Activated naive CD8-positive, alpha-beta T cell treated with anti-CD3 and anti-CD28 coated beads, Interleukin-2, amount 50 U/mL, for 16 hours (primary cell): Measurements from ENCODE around the gene IHH.

ENCODE experiments used
- DNase-seq: peaks from one replicate; pipeline ENCODE4 v3.0.0-alpha.2; 2020; ENCODE audit warnings: low read depth, low spot score

The IHH gene

DNA sequence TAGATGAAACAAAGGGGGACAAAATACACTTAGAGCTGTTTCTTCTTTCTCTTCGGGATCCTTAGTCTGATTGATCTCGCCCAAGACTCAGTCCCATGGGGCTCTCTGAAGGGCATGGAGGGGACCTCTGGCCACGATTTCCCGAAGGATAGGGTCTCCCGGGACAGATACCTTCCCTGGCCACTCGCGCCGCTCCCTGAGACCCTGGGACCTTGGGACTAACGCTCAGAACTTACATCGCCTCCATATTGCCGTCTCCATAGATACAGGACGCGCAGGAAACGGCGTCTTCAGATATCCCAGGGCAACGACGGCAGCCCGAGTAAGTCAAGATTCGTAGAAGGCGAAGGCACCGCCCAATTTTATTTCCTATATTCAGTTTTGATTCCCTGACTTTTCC, 19.5 kb downstream of the IHH start, which contains the start of gene CFAP65:
Gene CFAP65 (minus strand): TSS at position 265 of the 400 bp plus-strand sequence. CDS start 2,468 bp downstream, outside the sequence.
- DNase-seq = no peak

DNA sequence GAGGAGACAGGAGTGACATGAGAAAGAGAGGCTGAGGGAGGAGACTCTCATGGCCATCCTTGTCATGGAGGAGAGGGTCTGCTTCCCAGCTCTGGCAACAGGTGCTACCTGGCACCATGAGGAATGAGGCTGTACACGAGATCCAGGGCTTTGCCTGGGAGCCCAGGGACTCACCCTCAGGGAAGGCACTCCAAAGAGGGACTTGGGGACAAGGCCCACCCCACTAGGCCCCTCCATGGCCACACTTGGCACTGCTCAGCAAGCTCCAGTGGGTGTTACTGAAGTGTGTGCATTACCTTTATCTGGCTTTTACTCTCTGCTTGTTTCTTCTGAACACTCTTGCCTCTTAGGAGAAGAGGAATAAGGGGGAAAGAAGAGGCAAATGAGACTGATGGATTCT, 22.1 kb downstream of the IHH start:
- DNase-seq = no peak

DNA sequence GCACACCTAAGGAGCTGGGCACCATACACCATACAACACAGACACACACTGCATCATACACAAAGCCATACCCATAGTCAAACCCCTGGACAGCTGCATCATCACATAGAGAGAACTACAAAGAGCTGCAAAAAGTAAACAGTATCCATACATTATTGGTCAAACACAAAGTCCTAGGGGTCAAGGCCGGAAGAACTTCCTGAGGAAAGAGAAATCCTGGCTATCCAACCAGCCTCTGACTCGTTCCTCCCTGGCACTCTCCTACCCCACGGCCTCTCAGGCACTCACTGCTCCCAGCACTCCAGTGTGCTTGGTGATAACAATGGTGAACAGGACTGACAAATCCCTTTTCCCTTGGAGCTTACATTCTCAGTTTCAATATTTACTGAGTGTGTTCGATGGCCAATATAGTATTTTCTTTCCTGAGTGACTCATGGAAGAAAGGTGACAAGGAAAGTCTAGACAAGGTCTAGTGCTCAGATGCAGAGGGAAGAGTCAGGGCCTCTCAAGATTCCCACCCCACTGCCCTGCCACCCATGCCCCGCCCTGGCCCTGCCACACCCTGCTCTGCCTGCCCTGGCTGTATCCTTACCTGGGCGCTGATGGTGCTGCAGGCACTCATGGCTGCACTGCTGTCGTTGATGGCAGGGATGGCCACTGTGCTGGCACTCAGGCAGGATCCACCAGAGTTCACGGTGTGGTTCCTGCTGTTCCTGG, 22.8 kb downstream of the IHH start:
- DNase-seq = no peak

DNA sequence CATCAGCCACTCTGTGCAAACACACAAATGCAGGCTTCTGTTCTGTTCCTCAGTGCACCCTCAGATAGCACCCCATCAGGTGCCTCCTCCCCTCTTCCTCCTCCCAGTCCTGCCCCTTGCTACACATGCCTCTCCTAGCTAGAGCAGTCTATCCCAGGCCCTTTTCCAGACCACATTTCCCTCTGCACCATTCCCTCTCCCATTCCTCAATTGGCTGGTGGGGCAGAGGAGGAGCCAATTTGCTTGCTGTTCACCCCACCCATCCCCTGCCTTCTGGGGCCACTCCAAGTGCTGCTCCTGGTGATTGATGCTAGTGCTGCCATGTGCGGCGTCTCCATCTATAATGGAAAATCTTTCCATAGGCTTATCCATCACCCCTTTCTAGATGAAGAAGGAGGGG, 24.8 kb downstream of the IHH start:
- no peak for DNase-seq

DNA sequence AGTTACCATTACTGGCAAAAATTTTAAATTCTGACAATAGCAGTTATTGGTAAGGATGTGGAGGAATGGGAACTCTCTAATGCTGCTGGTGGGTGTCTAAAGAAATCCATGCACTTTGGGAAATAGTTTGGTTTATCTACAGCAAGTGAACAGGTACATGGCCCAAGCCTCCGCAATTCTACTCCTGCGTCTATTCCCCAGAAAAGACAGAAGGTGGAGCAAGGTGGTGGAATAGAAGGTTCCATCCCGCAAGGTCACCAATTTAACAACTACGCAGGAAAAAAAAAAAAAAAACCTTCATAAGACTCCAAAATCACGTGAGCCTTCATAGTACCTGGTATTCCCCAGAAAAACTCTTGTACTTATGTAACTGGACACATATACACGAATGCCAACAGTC, 25.9 kb downstream of the IHH start:
- no peak for DNase-seq

DNA sequence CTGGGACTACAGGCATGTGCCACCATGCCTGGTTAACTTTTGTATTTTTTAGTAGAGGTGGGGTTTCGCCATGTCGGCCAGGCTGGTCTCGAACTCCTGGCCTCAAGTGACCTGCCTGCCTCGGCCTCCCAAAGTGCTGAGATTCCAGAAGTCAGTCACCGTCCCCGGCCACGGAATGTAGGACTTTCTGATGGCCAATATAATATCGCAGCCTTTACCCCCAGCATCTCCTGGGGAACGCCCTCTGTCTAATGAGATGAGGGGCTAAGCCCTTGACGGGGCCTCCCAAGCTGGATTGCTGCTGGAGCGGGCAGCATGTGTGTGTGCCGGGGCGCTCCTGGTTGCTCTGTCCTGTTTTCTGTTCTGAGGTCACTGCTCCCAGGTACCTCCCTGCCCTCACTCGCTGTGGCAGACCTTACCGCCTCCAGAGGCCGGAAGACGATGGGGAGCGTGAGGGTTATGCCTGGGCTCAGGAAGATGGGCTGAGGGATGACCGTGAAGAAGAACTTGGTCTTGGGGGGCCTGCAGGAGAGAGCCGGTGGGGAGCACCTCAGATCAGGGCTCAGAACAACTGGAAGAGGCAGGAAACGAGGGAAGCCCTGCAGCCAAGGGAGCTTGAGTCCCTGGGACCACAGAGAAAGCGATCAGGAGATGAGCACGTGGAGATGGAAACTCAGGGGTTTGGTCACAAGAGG, 28.5 kb downstream of the IHH start:
- DNase-seq = no peak

DNA sequence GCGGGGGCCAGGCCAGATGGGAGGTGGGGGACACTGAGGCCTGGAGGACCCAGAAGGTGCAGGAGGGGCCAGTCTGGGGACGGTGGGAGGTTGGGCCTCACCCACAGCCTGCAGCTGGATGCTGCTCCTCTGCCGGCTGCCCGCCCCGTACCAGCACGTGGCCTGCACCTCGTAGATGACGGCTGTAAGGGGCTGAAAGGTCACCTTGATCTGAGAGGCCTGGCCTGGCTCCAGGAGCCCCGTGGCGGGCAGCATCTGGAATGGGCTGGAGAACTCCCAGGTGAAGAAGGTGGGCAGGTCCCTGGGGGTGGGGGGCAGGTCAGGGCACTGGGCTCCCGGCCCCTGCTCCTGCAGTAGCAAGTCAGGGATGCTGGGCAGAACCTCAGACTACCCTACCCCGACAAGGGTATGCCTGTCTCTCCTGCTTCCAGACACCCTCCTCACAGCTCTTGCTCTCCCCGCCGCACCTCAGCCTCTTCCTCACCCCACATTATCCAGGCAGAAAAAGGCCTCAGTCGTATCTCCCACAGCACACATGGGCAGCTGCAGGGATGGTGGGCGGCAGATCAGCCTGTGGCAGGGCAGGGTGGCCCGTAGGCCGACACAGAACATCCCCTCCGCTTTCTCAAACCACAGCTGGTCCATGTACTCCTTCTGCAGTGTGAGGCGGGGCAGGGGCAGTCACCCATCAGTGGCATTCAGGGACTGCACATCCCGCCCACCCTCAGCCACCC, 29.5 kb downstream of the IHH start:
- no peak for DNase-seq

DNA sequence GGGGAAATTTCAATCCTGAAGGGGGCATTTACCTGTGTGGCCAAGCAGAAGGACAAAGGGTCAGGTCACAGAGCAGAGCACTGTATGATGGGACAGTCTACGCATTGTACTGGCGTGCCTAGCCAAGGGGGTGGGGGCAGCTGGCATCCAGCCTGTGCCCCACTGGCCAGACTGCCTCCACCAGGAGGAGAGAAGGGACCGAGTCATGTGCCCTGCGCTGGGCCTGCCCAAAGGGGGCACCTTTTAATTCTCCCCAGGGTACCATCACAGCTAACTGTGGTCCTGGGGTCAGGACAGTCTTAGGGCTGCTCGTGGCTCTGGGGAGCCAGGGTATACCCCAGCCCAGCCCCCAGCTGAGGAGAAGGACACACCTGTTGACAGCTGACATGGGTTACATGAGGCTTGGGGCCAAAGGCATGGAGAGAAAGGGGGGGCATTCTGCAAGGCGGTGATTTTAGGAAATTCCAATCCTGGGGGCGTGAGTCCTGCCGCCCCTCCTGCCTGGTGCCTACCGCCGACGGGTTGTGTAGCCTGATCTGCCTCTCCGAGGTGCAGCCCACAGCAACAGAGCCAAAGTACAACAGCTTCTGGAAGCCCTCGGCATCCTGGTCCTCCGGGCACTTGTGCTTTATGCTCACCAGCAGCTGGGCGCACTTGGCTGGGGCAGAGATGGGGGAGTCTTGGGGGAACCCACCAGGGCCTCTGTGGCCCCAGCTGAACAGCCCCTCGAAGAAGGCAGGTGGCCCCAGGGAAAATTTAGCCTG, 30.4 kb downstream of the IHH start:
- no peak for DNase-seq

DNA sequence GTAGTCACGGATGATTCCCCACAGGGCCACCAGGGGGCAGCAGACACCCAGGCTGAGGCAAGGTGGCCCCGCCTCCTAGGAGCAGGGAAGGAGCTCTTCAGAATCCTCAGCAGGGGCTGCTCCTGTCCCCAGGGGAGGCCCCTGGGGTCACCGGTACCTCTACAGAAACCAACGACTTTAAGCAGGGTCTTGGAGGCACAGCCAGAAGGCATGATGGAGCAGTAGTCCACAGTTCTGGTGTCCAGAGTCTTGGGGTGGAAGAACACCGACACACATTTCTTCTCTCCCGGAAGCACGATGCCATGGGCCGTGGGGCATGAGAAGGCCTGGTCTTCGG, 30.9 kb downstream of the IHH start:
- peak; percentile 50 for DNase-seq

DNA sequence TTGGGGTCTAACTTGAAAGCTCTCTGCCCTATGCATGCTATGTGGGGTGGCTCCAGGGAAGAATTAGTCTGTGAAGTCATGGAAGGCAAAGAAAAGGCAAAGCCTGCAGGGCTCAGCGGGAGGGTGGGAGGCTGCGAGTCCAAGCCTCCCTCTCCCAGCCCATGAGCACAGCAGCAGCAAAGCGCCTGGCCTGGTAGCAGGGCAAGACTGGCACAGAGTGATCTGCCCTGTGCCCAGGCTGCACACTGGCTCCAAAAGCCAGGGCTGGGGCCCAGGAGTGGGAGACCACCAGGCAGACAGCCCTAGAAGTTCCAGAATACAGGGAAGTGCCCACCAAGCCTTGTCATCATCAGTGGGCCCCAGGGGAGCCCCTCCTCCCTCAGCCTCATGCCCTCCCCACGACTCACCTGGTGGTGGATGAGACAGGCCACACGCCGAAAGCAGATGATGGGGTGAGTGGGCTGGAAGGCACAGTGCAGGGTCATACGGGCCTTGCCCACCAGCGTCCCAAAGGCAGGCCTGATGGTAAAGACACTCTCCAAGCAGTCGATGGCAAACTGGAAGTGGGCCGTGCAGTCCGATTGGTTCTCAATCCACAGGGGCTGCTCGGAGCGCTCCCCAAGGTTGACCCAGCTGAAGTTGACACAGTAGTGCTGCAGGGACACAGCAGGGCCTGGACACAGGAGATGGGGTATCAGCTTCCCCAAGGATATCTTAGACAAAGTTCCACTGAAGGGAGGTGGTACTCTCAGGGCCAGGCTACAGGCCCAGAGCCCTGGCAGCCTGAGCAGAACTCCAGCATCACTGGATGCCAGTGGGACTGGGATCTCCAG, 31.5 kb downstream of the IHH start:
- no peak for DNase-seq

DNA sequence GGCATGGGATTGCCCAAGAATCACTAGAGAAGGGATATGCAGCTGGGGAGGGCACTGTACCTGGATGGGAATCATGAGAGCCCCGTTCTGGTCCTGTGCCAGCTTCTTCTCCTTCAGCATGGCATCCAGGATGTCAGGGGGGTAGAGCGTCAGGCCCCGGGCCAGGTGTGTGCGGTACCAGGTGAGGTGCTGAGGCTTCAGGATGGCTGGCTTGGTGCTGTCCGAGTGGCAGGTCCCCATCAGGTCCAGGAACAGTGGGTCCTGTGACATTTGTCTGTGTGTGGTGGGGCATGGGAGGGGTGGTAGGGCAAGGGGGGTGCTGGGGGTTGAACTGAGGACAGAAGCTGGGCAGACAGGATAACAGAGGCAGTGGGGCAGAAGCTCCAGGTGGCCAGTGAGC, 32.6 kb downstream of the IHH start:
- DNase-seq = no peak

DNA sequence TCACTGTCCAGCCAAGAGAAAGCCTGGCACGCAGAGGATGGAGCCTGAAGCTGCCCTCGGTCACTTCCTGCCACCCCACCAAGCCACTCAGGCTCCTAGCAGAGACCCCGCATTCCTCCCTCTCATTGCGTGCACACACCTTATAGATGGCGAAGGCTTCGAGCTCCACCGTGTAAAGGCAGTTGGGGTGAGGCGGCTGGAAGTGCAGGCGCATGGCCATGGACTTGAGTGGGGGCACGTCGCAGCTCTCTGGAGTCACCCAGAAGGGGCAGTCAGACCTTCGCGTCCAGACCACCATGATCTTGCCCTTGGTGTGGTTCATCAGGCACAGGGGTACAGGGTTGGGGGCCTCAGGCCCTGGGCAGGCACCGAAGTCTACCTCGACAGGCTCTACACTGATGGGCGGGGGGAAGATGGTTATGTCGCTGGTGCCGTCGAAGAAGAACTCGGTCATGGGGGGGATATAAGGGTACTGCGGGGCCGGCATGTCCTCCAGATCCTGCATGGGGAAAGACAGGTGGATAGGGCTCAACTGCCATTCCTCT, 33.1 kb downstream of the IHH start:
- DNase-seq = no peak

DNA sequence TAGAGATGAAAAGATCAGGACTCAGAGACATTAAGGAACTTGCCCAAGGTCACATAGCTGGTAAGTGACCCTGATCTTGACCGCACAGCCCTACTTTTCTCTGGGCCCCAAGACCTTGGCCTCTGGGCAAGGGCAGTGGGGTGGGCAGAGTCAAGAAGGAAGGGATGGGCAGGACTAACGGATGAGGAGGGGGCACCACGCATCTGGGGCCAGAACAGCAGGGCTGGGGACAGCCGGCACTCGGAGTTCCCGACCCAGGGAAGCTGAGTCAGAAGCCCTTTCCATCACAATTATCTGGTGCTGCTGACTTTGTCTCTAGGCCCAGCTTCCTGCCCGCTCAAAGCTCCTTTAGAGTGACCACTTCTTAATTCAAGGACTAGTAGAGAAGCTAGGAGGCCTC, 33.8 kb downstream of the IHH start:
- no peak for DNase-seq

DNA sequence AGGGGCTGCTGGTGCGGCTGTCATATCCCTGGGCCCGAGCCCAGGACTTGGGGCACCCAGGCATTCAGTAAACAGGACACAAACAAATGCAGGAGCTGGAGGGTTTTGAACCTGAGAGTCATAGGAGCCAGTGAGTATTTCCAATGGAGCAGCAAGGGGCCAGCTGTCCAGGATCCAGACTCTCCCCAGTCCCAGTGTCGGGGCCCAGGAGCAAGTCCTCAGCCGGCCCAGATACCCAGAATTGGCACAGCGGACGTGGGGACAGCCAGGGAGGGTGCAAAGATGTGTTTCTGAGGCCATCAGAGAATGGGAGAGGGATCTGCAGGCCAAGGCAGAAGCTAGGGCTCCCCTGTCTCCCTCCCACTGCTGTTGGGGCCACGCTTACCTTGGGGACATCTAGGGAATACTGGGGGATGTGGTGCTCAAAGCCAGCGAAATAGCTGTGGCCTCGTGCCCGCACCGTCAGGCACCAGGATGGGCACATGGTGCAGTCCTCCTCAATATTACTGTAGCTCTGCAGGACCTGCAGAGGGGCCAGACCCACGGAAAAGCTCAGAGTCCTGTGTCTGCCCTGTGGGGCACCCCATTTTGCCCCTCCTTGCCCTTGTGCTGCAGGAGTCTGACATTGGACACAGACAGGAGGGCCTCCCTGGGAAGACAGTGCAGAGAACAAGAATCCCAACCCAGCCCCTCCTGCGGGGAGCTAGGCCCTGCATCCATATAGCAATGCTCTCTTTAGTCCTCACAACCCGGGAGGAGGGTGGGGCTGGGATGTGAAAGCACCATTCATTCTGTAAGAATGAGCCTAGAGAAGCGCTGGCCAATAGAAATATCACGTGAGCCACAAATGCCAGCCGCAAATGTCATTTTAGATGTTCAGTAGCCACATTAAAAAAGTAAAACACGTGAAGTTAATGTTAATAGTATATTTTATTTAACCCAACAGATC, 34.8 kb downstream of the IHH start:
- DNase-seq = no peak

DNA sequence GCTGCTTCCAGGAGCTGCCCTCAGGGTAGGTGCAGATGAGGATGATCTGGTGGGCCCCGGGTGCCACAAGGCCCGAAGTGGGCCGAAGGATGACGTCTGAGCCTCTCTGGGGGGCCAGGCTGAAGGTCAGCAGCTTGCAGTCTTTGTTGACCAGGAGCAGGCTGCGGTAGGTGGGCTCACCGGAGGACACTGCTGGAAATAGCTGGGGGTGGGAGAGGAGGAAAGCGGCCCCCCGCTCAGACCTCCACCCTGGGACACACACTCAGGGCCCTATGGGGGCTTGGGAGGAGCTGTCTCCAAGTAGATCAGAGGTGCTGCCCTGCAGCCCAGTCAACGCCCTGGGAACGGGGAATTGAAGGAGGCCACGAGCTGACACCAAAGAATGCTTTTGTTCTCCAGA, 36.7 kb downstream of the IHH start:
- DNase-seq = no peak

DNA sequence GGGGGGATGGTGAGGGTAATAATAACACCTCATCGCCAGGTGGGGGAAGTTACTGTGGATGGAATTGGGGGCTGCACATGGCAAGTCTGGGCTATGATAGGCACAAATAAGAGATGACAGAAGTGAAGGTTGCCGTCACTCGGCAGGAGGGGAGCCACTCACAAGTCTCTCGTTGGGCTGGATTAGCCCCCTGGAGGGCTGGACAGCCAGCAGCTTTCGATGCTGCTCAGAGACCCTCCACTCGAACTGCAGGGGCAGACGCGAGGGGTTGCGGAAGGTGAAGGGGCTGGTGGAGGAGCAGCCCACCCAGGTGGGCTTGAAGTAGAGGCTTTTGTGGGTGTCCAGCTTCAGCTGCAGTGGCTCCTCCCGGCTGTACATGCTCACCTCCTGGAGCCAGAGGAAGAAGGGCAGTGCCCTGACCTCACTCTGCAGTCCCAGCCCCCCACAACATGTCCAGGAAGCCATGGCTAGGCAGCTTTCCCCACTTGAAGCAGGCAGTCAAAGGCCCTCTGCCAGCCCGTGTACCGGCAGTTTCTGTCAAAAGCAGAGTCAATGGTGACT, 37.6 kb downstream of the IHH start:
- DNase-seq = no peak

DNA sequence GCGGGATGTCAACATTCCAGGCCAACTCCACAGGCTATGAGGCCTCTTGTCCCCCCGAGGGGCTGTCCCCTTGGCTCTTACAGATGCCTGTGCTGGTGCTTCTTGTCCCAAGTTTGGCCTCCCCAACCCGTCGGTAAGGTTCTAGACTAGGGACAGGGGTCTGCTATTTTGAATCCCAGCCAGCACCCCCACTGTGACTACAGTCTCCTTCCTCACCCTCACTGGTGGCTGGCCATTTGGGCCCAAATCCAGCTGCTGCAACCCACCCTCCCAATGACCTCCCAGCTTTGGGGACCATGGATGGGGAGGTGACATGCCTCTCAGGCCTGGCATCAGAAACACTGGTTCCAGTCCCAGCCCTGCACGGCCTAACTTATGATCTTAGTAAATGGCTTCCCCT, 38.1 kb downstream of the IHH start:
- no peak for DNase-seq

DNA sequence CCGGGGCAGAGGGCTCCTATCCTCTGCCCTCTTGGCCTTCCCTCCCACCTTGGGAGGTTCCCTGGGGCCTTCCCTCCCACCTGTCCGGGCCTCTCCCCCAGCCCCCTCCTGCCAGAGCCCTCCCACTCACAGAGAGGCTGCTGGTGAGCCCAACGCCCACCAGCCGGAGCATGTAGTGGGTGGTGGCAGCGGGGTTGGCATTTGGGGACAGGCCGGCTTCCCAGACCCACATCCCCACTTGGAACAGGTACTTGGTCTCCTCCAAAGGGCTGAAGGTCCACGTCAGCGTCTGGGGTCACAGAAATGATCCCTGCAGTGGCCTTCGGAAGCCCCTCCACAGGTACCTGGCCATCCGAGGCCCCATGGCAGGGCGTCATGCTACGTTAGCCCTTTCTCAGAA, 38.7 kb downstream of the IHH start:
- no peak for DNase-seq

DNA sequence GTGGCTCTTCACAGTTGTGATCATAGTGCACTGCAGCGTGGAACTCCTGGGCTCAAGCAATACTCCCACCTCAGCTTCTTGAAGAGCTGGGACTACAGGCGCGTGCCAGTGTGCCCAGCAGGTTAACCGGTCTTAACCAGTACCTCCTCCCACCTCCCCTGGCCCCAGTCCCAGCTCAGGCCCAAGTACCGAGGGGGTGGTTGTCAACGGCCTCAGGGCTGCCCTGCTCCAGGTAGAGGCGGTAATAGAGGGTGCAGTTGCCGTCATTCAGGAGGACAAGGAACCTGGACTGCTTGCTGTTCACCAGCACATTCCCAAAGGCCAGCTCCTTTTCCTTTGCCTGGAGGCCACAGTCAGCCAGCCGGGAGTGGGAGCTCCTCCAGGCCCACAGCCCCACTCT, 39.1 kb downstream of the IHH start:
- no peak for DNase-seq
